Neutrophil (primary cell): ENCODE results near the gene SCFD2.

Experiments used
- H3K27ac ChIP-seq: fragments of 200-600 bp; sonication (generic); 2 replicates; pipeline ENCODE4 v1.5.1; 2016; ENCODE audit warnings: mild to moderate bottlenecking, moderate library complexity
- H3K27me3 ChIP-seq: fragments of 200-600 bp; sonication (generic); 2 replicates; pipeline ENCODE4 v1.6.0; 2016; ENCODE audit warnings: mild to moderate bottlenecking
- H3K36me3 ChIP-seq: fragments of 200-600 bp; sonication (generic); 2 replicates; pipeline ENCODE4 v1.5.1; 2017
- H3K4me1 ChIP-seq, 2 experiments: fragments of 200-600 bp in 1 of 2; sonication (generic) in 1 of 2; 1 replicate in 1 of 2; 2 replicates in 1 of 2; pipeline versions ENCODE4 v1.5.1 to v1.6.1; 2013 to 2016; ENCODE audit warnings: low read depth in 1 of 2, low read length in 1 of 2, mild to moderate bottlenecking in 1 of 2, moderate library complexity in 1 of 2; ENCODE audit not compliant: control insufficient read depth in 1 of 2, insufficient read depth in 1 of 2
- H3K4me3 ChIP-seq, 2 experiments: fragments of 200-600 bp in 1 of 2; sonication (generic) in 1 of 2; 1 replicate in 1 of 2; 2 replicates in 1 of 2; pipeline ENCODE4 v1.5.1; 2013 to 2016; ENCODE audit warnings: low read depth in 1 of 2, low read length in 1 of 2, mild to moderate bottlenecking in 1 of 2, moderate library complexity in 1 of 2
- H3K9me3 ChIP-seq: fragments of 200-600 bp; sonication (generic); 2 replicates; pipeline ENCODE4 v1.5.1; 2016
- TF ChIP-seq, protein P1 (sequence below): fragments of 200-600 bp; sonication (generic); IDR thresholded peaks from 2 replicates; pipeline ENCODE4 v1.5.1; 2016; ENCODE audit warnings: antibody characterized with exemption

SCFD2 gene

DNA sequence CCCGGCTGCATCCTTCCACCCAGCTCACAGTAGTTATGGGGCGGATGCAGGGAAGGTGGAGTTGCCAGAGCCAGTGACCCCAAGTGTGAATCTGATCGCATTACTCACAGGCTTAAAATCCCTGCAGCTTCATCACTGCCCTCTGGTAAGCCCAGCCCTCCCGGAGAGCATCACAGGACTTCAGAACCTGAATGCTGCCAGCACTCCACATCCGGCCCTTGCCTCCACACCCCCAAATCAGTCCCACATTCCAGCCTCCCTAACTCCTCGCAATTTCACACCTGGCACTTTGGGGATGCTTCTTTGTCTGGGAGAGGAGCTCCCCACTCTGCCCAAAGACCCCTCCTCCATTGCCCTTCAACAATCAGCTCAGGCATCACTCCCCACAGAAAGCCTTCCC lies 488.2 kb downstream of the SCFD2 start:
- Histone ChIP-seq H3K27ac (no peak overlapping the region), H3K27me3 (no peaks in the 10 kb centered on the region), H3K4me1 (no peaks in the 10 kb centered on the region), H3K36me3 (no peaks in the 10 kb centered on the region), H3K4me3 (no peak overlapping the region), H3K9me3 (no peaks in the 10 kb centered on the region)
- TF ChIP-seq, protein P1, sequence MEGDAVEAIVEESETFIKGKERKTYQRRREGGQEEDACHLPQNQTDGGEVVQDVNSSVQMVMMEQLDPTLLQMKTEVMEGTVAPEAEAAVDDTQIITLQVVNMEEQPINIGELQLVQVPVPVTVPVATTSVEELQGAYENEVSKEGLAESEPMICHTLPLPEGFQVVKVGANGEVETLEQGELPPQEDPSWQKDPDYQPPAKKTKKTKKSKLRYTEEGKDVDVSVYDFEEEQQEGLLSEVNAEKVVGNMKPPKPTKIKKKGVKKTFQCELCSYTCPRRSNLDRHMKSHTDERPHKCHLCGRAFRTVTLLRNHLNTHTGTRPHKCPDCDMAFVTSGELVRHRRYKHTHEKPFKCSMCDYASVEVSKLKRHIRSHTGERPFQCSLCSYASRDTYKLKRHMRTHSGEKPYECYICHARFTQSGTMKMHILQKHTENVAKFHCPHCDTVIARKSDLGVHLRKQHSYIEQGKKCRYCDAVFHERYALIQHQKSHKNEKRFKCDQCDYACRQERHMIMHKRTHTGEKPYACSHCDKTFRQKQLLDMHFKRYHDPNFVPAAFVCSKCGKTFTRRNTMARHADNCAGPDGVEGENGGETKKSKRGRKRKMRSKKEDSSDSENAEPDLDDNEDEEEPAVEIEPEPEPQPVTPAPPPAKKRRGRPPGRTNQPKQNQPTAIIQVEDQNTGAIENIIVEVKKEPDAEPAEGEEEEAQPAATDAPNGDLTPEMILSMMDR: no peak

DNA sequence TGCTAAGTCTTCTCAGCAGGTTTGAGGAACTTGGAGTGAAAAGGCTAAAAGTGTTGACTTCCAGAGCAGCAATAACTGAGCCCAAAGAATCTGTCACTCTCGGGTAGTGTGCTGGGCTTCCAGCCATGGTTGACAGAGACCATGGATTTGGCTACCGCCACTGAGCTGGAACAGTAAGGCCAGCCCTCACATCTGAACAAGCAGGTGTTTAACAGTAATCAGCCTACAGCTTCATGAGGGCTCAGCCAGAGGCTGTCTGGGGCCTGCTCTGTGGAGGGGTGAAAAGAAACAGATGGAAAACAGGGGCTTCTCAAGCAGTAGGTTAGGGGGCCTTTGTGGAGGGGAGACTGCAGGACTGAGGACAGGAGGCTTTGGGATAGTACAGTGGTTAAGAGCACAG lies 488.8 kb downstream of the SCFD2 start:
- no peaks in the 10 kb centered on the region for H3K36me3 ChIP-seq
- TF ChIP-seq, protein P1: no peak
- no peaks in the 10 kb centered on the region for H3K4me1 ChIP-seq
- H3K27me3 ChIP-seq: no peaks in the 10 kb centered on the region
- H3K27ac ChIP-seq: no peak overlapping the region
- H3K9me3 ChIP-seq: no peaks in the 10 kb centered on the region
- H3K4me3 ChIP-seq: no peak overlapping the region

DNA sequence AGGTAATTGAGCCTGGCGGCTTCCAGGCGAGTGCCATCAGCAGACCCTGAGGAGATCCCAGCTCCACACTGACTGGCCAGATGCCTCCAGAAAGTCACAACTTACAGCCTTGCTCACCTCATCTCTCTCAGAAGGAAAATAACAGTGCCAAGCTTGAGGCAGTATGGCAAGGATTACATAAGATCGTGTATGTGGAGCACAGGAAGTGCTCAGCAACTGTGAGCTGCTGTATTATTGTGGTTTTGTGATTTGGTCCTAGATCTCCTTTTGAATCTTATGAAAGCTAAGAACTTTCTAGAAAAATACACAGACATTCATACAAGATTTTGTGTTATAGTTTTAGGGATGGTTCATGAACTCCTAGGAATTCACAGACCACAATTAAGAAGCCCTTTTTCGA lies 489.8 kb downstream of the SCFD2 start:
- TF ChIP-seq, protein P1: no peak

DNA sequence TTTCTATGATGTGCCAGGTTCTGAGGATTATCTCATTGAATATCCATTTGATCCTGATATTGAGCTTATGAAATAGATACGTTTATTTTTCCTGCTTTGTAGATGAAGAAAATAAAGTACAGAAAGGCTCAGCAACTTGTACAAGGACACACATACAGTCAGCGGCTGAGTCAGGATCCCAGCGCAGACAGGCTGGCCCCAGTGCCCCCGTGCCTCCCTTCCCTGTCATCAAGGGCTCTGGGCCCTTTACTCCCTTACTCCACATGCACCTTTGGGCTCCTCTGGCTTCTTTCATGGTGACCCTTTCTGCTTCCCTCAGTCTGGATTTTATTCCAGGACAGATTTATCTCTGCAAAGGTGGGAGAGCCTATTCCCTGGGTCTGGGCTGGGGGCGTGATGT lies 490.9 kb downstream of the SCFD2 start:
- Histone ChIP-seq H3K9me3 (no peaks in the 10 kb centered on the region), H3K4me1 (no peaks in the 10 kb centered on the region), H3K27ac (no peak overlapping the region), H3K27me3 (no peaks in the 10 kb centered on the region), H3K36me3 (no peaks in the 10 kb centered on the region), H3K4me3 (no peak overlapping the region)
- TF ChIP-seq, protein P1: no peak

More for the DNA sequence above, 489.8 kb downstream of the SCFD2 start:
- Histone ChIP-seq H3K4me3 (no peak overlapping the region), H3K27me3 (no peaks in the 10 kb centered on the region), H3K9me3 (no peaks in the 10 kb centered on the region), H3K27ac (no peak overlapping the region), H3K4me1 (no peaks in the 10 kb centered on the region), H3K36me3 (no peaks in the 10 kb centered on the region)

DNA sequence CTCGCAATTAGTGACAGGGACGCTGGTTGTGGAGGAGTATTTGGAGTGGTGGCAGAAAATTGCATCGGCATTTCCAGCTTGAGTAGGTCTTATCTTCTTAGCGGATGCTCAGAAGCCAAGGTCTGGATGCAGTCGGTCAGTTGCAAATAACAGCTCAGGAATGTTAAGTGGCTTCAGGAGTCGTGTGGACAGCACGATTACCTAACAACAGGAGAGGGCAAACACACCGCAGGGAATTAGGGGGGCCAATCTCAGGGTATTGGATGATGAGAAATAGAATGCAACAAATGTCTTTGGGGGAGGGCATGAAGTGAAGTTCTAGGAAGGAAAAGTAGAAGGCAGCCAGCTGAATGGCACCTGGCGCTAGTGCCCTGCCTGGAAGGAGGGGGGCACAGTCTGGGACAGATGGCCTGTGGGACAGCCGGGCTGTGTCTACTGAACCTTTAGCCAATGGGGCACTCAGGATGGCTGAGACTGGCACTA lies 492.0 kb downstream of the SCFD2 start:
- Histone ChIP-seq H3K27me3 (no peaks in the 10 kb centered on the region), H3K4me1 (no peaks in the 10 kb centered on the region), H3K4me3 (no peak overlapping the region), H3K36me3 (no peaks in the 10 kb centered on the region), H3K27ac (no peak overlapping the region), H3K9me3 (no peaks in the 10 kb centered on the region)
- TF ChIP-seq, protein P1: no peak

DNA sequence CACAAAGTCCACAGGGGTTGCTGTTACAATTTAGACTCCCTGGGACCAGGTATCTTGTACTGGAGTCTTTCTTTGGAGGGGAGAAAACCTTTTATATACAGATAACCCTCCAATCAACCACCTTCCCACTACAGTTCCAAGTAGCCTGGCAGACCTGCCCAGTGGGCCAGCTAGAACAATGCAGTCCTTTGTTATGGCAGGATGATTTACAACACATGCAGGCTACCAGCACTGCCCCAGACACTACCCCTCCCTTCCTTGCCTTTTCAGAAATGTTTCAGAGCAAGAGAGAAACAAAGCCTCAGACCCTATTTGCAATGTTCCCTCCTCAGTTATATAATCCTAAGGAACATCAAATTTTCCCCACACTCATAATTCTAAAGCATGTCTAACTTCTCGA lies 492.7 kb downstream of the SCFD2 start:
- no peak overlapping the region for H3K27ac ChIP-seq
- no peaks in the 10 kb centered on the region for H3K27me3 ChIP-seq
- H3K9me3 ChIP-seq: no peaks in the 10 kb centered on the region
- TF ChIP-seq, protein P1: no peak
- no peak overlapping the region for H3K4me3 ChIP-seq
- H3K4me1 ChIP-seq: no peaks in the 10 kb centered on the region
- H3K36me3 ChIP-seq: no peaks in the 10 kb centered on the region
